GM12878 (cell line): ENCODE results near the gene DNAH8. TPM values are rescaled to one million over a fixed set of nuclear protein-coding genes. Genes with fewer than 3 reads are reported as not detected.

ENCODE experiments used
- ATAC-seq: fragments of 200-7000 bp; cut with Tn5 transposase; 3 replicates; pipeline ENCODE4 v1.9.1; 2020; ENCODE audit warnings: mild to moderate bottlenecking, moderate library complexity
- BruUV-seq: library from RNA; stranded (reverse); fragments of 400-500 nt; replicated peaks from 2 replicates; lab custom pipeline; 2021; lab: Mats Ljungman, UMichigan
- CTCF ChIA-PET: fragments of 300-600 bp; sonication (Branson Sonifier 250); formaldehyde crosslinking; extraction: SDS; loops from one replicate; lab custom pipeline; 2021; ENCODE audit warnings: inconsistent platforms; lab: Yijun Ruan, JAX
- POLR2A ChIA-PET: fragments of 350-600 bp; formaldehyde crosslinking; extraction: SDS; loops from one replicate; lab custom pipeline; 2021; ENCODE audit warnings: inconsistent platforms; lab: Charles Lee
- RAD21 ChIA-PET: fragments of 300-600 bp; sonication (Branson Sonifier 250); formaldehyde crosslinking; loops from one replicate; lab custom pipeline; 2023; ENCODE audit warnings: antibody characterized with exemption; ENCODE audit not compliant: unreplicated experiment; lab: Charles Lee
- SMC1A ChIA-PET: fragments of 300-600 bp; sonication (Branson Sonifier 250); formaldehyde crosslinking; loops from one replicate; lab custom pipeline; 2023; ENCODE audit not compliant: unreplicated experiment, uncharacterized antibody; lab: Charles Lee
- DNase-seq: peaks from one replicate; pipeline ENCODE4 v3.0.0-alpha.2; 2011; ENCODE audit warnings: low read depth, low spot score
- FAIRE-seq: peaks from 3 replicates; lab custom pipeline; 2011; peaks lifted over from hg19 to GRCh38; lab: Jason Lieb, UNC
- H2AFZ ChIP-seq: 2 replicates; pipeline ENCODE4 v1.6.0; 2011; ENCODE audit warnings: low read depth, low read length, control low read depth; ENCODE audit not compliant: control insufficient read depth
- H3K27ac ChIP-seq: 2 replicates; pipeline ENCODE4 v1.5.1; 2011; ENCODE audit warnings: control low read depth; ENCODE audit not compliant: control insufficient read depth, insufficient read depth
- H3K27me3 ChIP-seq, 2 experiments: replicated peaks in 1 of 2; 2 replicates each; pipeline versions ENCODE4 v1.6.0 to v1.6.1; 2011; ENCODE audit warnings: low read length in 1 of 2; ENCODE audit not compliant: control insufficient read depth in 2 of 2, insufficient read depth in 2 of 2
- H3K36me3 ChIP-seq, 2 experiments: 2 replicates each; pipeline ENCODE4 v1.5.1; 2011; ENCODE audit warnings: low read length in 1 of 2; ENCODE audit not compliant: control insufficient read depth in 2 of 2, insufficient read depth in 2 of 2
- H3K4me1 ChIP-seq: 2 replicates; pipeline ENCODE4 v1.6.1; 2011; ENCODE audit warnings: mild to moderate bottlenecking, low read length, moderate library complexity, mixed read lengths; ENCODE audit not compliant: control insufficient read depth, insufficient read depth
- H3K4me2 ChIP-seq: 2 replicates; pipeline ENCODE4 v1.6.0; 2011; ENCODE audit warnings: control low read depth; ENCODE audit not compliant: control insufficient read depth, insufficient read depth
- H3K4me3 ChIP-seq: fragments of 200-600 bp; sonication (generic); 2 replicates; pipeline ENCODE4 v1.5.1; 2016
- H3K79me2 ChIP-seq: 2 replicates; pipeline ENCODE4 v1.6.0; 2011; ENCODE audit warnings: low read length; ENCODE audit not compliant: control insufficient read depth, insufficient read depth
- H3K9ac ChIP-seq: 2 replicates; pipeline ENCODE4 v1.8.0; 2011; ENCODE audit warnings: low read length, control low read depth, mixed read lengths; ENCODE audit not compliant: control insufficient read depth, insufficient read depth
- H3K9me3 ChIP-seq: replicated peaks from 3 replicates; pipeline ENCODE4 v1.5.1; 2011; ENCODE audit warnings: mild to moderate bottlenecking, low read length; ENCODE audit not compliant: control insufficient read depth, insufficient read depth
- H4K20me1 ChIP-seq: 2 replicates; pipeline ENCODE4 v1.6.0; 2011; ENCODE audit not compliant: control insufficient read depth, insufficient read depth
- CBX5 ChIP-seq: sonication (generic); IDR thresholded peaks from 2 replicates; pipeline ENCODE4 v1.6.1; 2016; ENCODE audit warnings: low read depth, moderate library complexity, mild to moderate bottlenecking, inconsistent platforms
- ESRRA ChIP-seq: IDR thresholded peaks from 2 replicates; pipeline ENCODE4 v1.6.1; 2012; ENCODE audit warnings: mild to moderate bottlenecking, low read length, improper control_type of control experiment
- HDAC6 ChIP-seq: fragments of 200-600 bp; sonication (generic); IDR thresholded peaks from one replicate; pipeline ENCODE4 v1.8.0; 2017; ENCODE audit warnings: antibody characterized with exemption; ENCODE audit not compliant: unreplicated experiment
- KLF5 ChIP-seq: fragments of 450-650 bp; IDR thresholded peaks from 2 replicates; pipeline ENCODE4 v1.6.1; 2014; ENCODE audit warnings: mild to moderate bottlenecking; ENCODE audit not compliant: partially characterized antibody
- MYC ChIP-seq: IDR thresholded peaks from 2 replicates; pipeline ENCODE4 v1.6.1; 2011; ENCODE audit warnings: mild to moderate bottlenecking, low read length, moderate library complexity, inconsistent platforms; ENCODE audit not compliant: insufficient read depth, insufficient replicate concordance, insufficient read length, severe bottlenecking
- STAT3 ChIP-seq: IDR thresholded peaks from 2 replicates; pipeline ENCODE4 v1.6.1; 2011; ENCODE audit warnings: low read depth, low read length, improper control_type of control experiment
- SUPT20H ChIP-seq: IDR thresholded peaks from 2 replicates; pipeline ENCODE4 v1.6.1; 2011; ENCODE audit warnings: low read depth, mild to moderate bottlenecking, low read length, moderate library complexity, borderline replicate concordance; ENCODE audit not compliant: control insufficient read depth
- WGBS: methylation state at CpG from one replicate; pipeline ENCODE4 v1.1.6; 2016; ENCODE audit warnings: low lambda C conversion rate; ENCODE audit not compliant: insufficient replicate concordance, insufficient coverage; ENCODE audit errors: missing lambda C conversion rate; 5-methylcytosine and 5-hydroxymethylcytosine counted together
- in situ Hi-C: fragments of 300-500 bp; cut with MboI; formaldehyde crosslinking; loops from 9 replicates; pipeline ENCODE4 v1.14.3; 2018; ENCODE audit warnings: mixed read lengths
- intact Hi-C: fragments of 100-400 bp; cut with micrococcal nuclease; formaldehyde crosslinking; loops from one replicate; pipeline ENCODE4 v1.14.2; 2022; ENCODE audit not compliant: unreplicated experiment
- polyA plus RNA-seq, 11 experiments: library from polyadenylated mRNA; depleted of rRNA in 4 of 11; unstranded in 6 of 11; stranded (reverse) in 5 of 11; fragments of >200 nt; fragmentation: Nextera tagmentation in 4 of 11; fragmentation: Illumina TruSeq in 1 of 11; extraction: Ambion mirVana in 4 of 11; extraction: Trizol in 1 of 11; gene quantifications; 1 replicate in 1 of 11; 2 replicates in 10 of 11; pipeline versions ENCODE4 v1.2.1 to v1.2.3, GENCODE V29; 2011 to 2016; ENCODE audit warnings: inconsistent platforms in 2 of 11, missing spikeins in 2 of 11, low read depth in 1 of 11
- total RNA-seq, 4 experiments: library from RNA; depleted of rRNA in 3 of 4; stranded (reverse); fragments of >200 nt in 3 of 4; fragmentation: Illumina TruSeq in 1 of 4; extraction: Trizol in 1 of 4; gene quantifications; 2 replicates each; pipeline versions ENCODE4 v1.2.1 to v1.2.3, GENCODE V29; 2013 to 2021
- TF ChIP-seq, protein P1 (sequence below): fragments of 450-650 bp; IDR thresholded peaks from 2 replicates; pipeline ENCODE4 v1.6.1; 2014; ENCODE audit warnings: mild to moderate bottlenecking

The DNAH8 gene
- total and polyA plus RNA-seq, 10 of the 15 experiments (the other 5 are each of a cell fraction or from before 2014, with no cell fraction given), result 0.02 to 0.34 (median 0.10) TPM; not detected in 3

DNA sequence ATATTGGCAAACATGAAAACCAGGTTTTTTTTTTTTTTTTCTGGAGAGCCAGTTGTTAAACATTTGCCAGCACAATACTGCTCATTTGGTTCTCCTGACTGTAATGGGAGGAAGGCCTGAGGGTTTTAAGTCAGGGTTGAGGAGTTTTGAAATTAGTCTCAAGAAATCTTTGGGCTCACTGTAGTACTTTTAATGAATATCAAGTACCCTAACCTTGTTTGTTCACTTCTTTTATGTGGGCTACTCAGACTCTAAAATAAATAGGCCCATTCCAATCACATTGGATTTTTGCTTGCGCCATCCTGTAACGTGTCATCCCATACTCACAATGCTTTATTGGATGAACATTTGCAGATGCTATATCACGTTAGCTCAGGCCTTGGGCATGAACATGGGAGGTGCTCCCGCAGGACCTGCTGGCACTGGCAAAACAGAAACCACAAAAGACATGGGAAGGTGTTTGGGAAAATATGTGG lies 146.9 kb downstream of the DNAH8 start:
- ATAC-seq, result no peak
- Histone ChIP-seq H3K9me3 (no peaks in the 10 kb centered on the region), H3K36me3 (no peaks in the 10 kb centered on the region), H3K79me2 (no peaks in the 10 kb centered on the region), H3K4me2 (no peak overlapping the region), H2AFZ (no peak overlapping the region)
- FAIRE-seq, result no peak
- ChIA-PET RAD21 (no interaction called here), SMC1A (no interaction called here)
- in situ Hi-C loops, result no loop called here
- TF ChIP-seq KLF5 (no peak), SUPT20H (no peak), MYC (no peak), STAT3 (no peak), HDAC6 (no peak), CBX5 (no peak), ESRRA (no peak)
- TF ChIP-seq, protein P1, sequence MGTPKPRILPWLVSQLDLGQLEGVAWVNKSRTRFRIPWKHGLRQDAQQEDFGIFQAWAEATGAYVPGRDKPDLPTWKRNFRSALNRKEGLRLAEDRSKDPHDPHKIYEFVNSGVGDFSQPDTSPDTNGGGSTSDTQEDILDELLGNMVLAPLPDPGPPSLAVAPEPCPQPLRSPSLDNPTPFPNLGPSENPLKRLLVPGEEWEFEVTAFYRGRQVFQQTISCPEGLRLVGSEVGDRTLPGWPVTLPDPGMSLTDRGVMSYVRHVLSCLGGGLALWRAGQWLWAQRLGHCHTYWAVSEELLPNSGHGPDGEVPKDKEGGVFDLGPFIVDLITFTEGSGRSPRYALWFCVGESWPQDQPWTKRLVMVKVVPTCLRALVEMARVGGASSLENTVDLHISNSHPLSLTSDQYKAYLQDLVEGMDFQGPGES, result no peak
- TF ChIP-seq, all 136 proteins: peak for 0
- H3K27me3 ChIP-seq, result no peaks in the 10 kb centered on the region
- POLR2A ChIA-PET, result interaction anchor here (0.6 kb wide), 2 partner anchors 16 to 517 kb away, joined by 3 to 7 read pairs; no protein-coding TSS in a partner anchor
- no TSS peak for BruUV-seq
- CTCF ChIA-PET, result no interaction called here
- no peaks in the 10 kb centered on the region for H4K20me1 ChIP-seq
- intact Hi-C loops, result no loop called here
- no peak overlapping the region for H3K4me3 ChIP-seq
- H3K9ac ChIP-seq, result no peak overlapping the region
- H3K27ac ChIP-seq, result no peak overlapping the region
- H3K4me1 ChIP-seq, result no peaks in the 10 kb centered on the region
- WGBS, result 98% methylated on average over 4 of the region's 4 CpGs
- DNase-seq, result no peak
